ENCODE measurements around the gene TRMT61A. TPM values are rescaled to one million over a fixed set of nuclear protein-coding genes. Genes with fewer than 3 reads are reported as not detected.
A peak's percentile ranks its signal among the peaks of the same experiment; 100 is the strongest.

The TRMT61A gene
- total RNA-seq, 1 donor from 2014 or later, result 9.5 TPM

GRCh38 chr14:103526914-103527248 is 2.1 kb upstream of the TRMT61A start:
- Mint-ChIP-seq H3K9me3 (no peaks in the 10 kb centered on the region), H3K27ac (no peak overlapping the region), H3K27me3 (ENCODE audit: low read depth) (peaks cover 35% of the 10 kb centered on the region), H3K4me1 (peaks cover 45% of the 10 kb centered on the region), H3K36me3 (no peaks in the 10 kb centered on the region), H3K4me3 (peak overlapping the region; percentile 93)
- no peak for TF ChIP-seq CTCF (IDR thresholded peaks at IDR 0.05; ENCODE audit: unreplicated experiment)
- no peak for DNase-seq (ENCODE audit: low spot score in 2 of 2, unreplicated experiment in 2 of 2)

GRCh38 chr14:103527408-103528145 is 1.4 kb upstream of the TRMT61A start:
- H3K27me3 Mint-ChIP-seq (ENCODE audit: low read depth), result peaks cover 33% of the 10 kb centered on the region
- DNase-seq (ENCODE audit: low spot score in 2 of 2, unreplicated experiment in 2 of 2), result no peak
- peaks cover 45% of the 10 kb centered on the region for H3K4me1 Mint-ChIP-seq
- peak overlapping the region; percentile 62 for H3K27ac Mint-ChIP-seq
- peak overlapping the region; percentile 93 for H3K4me3 Mint-ChIP-seq
- no peak for TF ChIP-seq CTCF (IDR thresholded peaks at IDR 0.05; ENCODE audit: unreplicated experiment)
- H3K9me3 Mint-ChIP-seq, result no peaks in the 10 kb centered on the region
- H3K36me3 Mint-ChIP-seq, result no peaks in the 10 kb centered on the region

- no peak for TF ChIP-seq CTCF (IDR thresholded peaks at IDR 0.05; ENCODE audit: unreplicated experiment)
These were observed 830 bp upstream of the TRMT61A start for GRCh38 chr14:103528146-103528586.

GRCh38 chr14:103529383-103530365 is 678 bp downstream of the TRMT61A start:
- no peak for DNase-seq (ENCODE audit: low spot score in 2 of 2, unreplicated experiment in 2 of 2)
- no peaks in the 10 kb centered on the region for H3K36me3 Mint-ChIP-seq
- no peaks in the 10 kb centered on the region for H3K9me3 Mint-ChIP-seq
- peaks cover 14% of the 10 kb centered on the region for H3K27me3 Mint-ChIP-seq (ENCODE audit: low read depth)
- peaks cover 40% of the 10 kb centered on the region for H3K4me1 Mint-ChIP-seq
- H3K4me3 Mint-ChIP-seq, result peak overlapping the region; percentile 93
- no peak for TF ChIP-seq CTCF (IDR thresholded peaks at IDR 0.05; ENCODE audit: unreplicated experiment)
- H3K27ac Mint-ChIP-seq, result peak overlapping the region; percentile 92

More at GRCh38 chr14:103528146-103528586, 830 bp upstream of the TRMT61A start:
- no peaks in the 10 kb centered on the region for H3K9me3 Mint-ChIP-seq
- DNase-seq (ENCODE audit: low spot score in 2 of 2, unreplicated experiment in 2 of 2), result no peak
- peaks cover 29% of the 10 kb centered on the region for H3K27me3 Mint-ChIP-seq (ENCODE audit: low read depth)
- H3K27ac Mint-ChIP-seq, result peak overlapping the region; percentile 56
- H3K4me3 Mint-ChIP-seq, result peak overlapping the region; percentile 93
- H3K4me1 Mint-ChIP-seq, result peaks cover 45% of the 10 kb centered on the region
- no peaks in the 10 kb centered on the region for H3K36me3 Mint-ChIP-seq

- no peak for TF ChIP-seq CTCF (IDR thresholded peaks at IDR 0.05; ENCODE audit: unreplicated experiment)
- no peaks in the 10 kb centered on the region for H3K36me3 Mint-ChIP-seq
- peaks cover 7% of the 10 kb centered on the region for H3K27me3 Mint-ChIP-seq (ENCODE audit: low read depth)
- DNase-seq (ENCODE audit: low spot score in 2 of 2, unreplicated experiment in 2 of 2), result no peak
- H3K27ac Mint-ChIP-seq, result peak overlapping the region; percentile 16
- peaks cover 32% of the 10 kb centered on the region for H3K4me1 Mint-ChIP-seq
- peak overlapping the region; percentile 93 for H3K4me3 Mint-ChIP-seq
- H3K9me3 Mint-ChIP-seq, result no peaks in the 10 kb centered on the region
These were observed 1.4 kb downstream of the TRMT61A start for GRCh38 chr14:103530390-103530789.
